HG03159 (cell line): Measurements from ENCODE around the gene ZNF585A.

Experiments used
- ATAC-seq: cut with Tn5 transposase; IDR thresholded peaks from one replicate; pipeline ENCODE4 v1.9.1; 2021; ENCODE audit warnings: mild to moderate bottlenecking, moderate library complexity; ENCODE audit not compliant: unreplicated experiment

ZNF585A gene

DNA sequence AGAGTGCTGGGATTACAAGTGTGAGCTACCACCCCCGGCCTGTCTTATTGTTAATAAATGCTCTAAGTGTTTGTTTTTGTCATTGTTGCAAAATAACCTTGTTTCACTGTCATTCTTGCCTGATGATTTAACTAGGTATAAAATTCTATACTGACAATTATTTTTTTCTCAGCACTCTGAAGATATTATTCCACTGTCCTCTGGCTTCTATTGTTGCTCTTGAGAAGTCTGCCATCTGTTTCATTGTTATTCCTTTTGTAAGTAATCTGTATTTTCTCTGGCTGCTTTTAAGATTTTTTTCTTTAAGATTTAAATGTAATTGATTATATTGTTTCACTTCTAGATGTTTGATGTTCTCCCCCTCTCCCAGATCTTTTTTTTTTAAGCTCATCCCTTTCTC, 76.6 kb downstream of the ZNF585A start:
- no peak for ATAC-seq
